Measurements from ENCODE around the gene PHAF1.

- TF ChIP-seq EZH2phosphoT487 (IDR thresholded peaks at IDR 0.05; ENCODE audit: insufficient read depth, low read depth) (no peak), EZH2 (IDR thresholded peaks at IDR 0.05; ENCODE audit: insufficient read depth, poor library complexity, severe bottlenecking) (no peak)
Measured at GRCh38 chr16:67128417-67128816, 18.7 kb downstream of the PHAF1 start.

Data from GM23248 (cell line).